ENCODE measurements around the gene HES5.

HES5 gene

DNA sequence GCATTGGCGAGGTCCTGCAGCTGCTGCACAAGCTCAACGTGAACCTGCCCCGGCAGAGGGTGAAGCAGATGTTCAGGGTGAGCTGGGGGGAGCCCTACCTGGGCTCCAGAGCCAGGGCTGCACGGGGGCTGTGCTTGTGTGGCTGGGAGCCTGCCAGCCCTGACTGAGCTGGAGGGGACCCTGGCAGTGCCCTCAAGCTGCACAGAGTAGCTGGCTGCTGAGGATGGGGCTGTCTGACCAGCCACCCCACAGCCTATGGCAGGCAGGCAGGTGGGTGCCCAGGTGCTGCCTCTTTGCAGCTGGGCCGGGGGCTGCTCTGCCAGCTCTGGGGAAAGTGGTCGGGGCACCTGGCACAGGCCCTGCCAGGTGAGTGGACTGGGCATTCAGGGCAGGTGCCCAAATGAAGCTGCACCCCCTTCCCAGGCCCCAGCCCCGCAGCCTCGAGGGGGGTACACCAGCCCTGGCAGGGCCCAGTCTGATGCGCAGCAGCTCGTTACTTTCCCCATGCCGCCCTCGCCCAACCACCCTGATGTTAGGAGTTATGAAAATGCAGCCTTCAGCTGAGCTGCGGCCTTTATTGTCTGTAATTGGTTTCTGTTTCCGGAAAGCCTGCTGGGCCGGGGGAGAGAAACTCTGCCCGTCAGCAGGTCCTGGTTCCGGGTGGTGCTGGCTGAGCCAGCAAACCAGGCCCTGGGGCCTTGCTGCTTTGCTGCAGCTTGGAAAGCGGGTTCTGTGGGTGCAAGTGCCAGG is 49.7 kb downstream of the HES5 start:
- DNase-seq (ENCODE audit: low read depth, low spot score): no peak

GRCh38 chr1:2479618-2480017 is 50.4 kb downstream of the HES5 start:
- DNase-seq (ENCODE audit: low read depth, low spot score): no peak

DNA sequence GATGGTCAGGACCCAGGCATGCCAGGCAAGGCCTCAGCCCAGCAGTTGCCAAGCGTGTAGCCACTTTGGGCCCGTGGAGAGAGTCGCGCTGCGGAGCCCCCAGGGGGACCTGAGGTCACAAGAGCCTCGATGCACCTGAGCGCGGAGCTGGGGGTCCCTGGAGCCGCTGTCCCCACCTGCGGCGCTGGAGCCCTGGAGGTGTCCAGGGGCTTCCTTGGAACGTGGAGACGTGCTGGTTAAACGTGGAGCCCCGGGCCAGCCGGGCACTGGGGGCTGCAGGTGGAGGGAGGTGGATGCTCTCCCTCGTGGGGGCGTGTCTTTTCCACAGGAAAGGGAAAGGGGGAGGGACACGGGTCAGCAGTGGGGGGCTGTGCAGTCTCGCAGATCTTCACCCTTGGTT is 50.9 kb downstream of the HES5 start:
- DNase-seq (ENCODE audit: low read depth, low spot score): no peak

Data from brain pericyte (primary cell).